Loucy (cell line): ENCODE results near the gene RBPJL.

Experiments
- H2AFZ ChIP-seq: fragments of 200-600 bp; sonication (generic); 2 replicates; pipeline ENCODE4 v1.6.0; 2016; ENCODE audit warnings: antibody characterized with exemption, mild to moderate bottlenecking, low read length, moderate library complexity
- H3F3A ChIP-seq: fragments of 200-600 bp; 2 replicates; pipeline ENCODE4 v1.6.0; 2016; ENCODE audit warnings: antibody characterized with exemption, low read depth, mild to moderate bottlenecking
- H3K27me3 ChIP-seq: fragments of 200-600 bp; sonication (generic); 2 replicates; pipeline ENCODE4 v1.6.1; 2014; ENCODE audit warnings: low read length, mild to moderate bottlenecking; ENCODE audit not compliant: insufficient read depth, poor library complexity, severe bottlenecking
- H3K36me3 ChIP-seq: fragments of 200-600 bp; sonication (generic); 2 replicates; pipeline ENCODE4 v1.6.1; 2016; ENCODE audit warnings: low read length; ENCODE audit not compliant: insufficient read depth
- H3K4me1 ChIP-seq: fragments of 200-600 bp; sonication (generic); 2 replicates; pipeline ENCODE4 v1.5.1; 2014; ENCODE audit warnings: low read length, mild to moderate bottlenecking; ENCODE audit not compliant: insufficient read depth, poor library complexity, severe bottlenecking
- H3K4me2 ChIP-seq: fragments of 200-600 bp; sonication (generic); 2 replicates; pipeline ENCODE4 v1.6.0; 2014; ENCODE audit warnings: antibody characterized with exemption, low read length, low read depth, mild to moderate bottlenecking; ENCODE audit not compliant: poor library complexity, severe bottlenecking
- H3K4me3 ChIP-seq: fragments of 200-600 bp; sonication (generic); 2 replicates; pipeline ENCODE4 v1.5.1; 2014; ENCODE audit warnings: low read length, mild to moderate bottlenecking, mixed read lengths; ENCODE audit not compliant: poor library complexity, severe bottlenecking
- H3K79me2 ChIP-seq: fragments of 200-600 bp; sonication (generic); 2 replicates; pipeline ENCODE4 v1.6.1; 2014; ENCODE audit warnings: low read length; ENCODE audit not compliant: insufficient read depth
- H3K9ac ChIP-seq: fragments of 200-600 bp; sonication (generic); 2 replicates; pipeline ENCODE4 v1.6.0; 2014; ENCODE audit warnings: mild to moderate bottlenecking, low read depth, low read length, moderate library complexity; ENCODE audit not compliant: poor library complexity, severe bottlenecking
- H3K9me2 ChIP-seq: fragments of 200-600 bp; sonication (generic); replicated peaks from 2 replicates; pipeline ENCODE4 v1.6.1; 2016; ENCODE audit warnings: low read depth, low read length, mixed read lengths
- H3K9me3 ChIP-seq: fragments of 200-600 bp; sonication (generic); 2 replicates; pipeline ENCODE4 v1.6.1; 2014; ENCODE audit warnings: mild to moderate bottlenecking, antibody characterized with exemption, low read length, low read depth; ENCODE audit not compliant: insufficient read depth
- H4K20me1 ChIP-seq: fragments of 200-600 bp; sonication (generic); 2 replicates; pipeline ENCODE4 v1.6.0; 2014; ENCODE audit warnings: antibody characterized with exemption, low read length, mild to moderate bottlenecking; ENCODE audit not compliant: insufficient read depth, poor library complexity, severe bottlenecking
- EZH2phosphoT487 ChIP-seq: fragments of 200-600 bp; IDR thresholded peaks from 2 replicates; pipeline ENCODE4 v1.6.1; 2018; ENCODE audit warnings: antibody characterized with exemption, mild to moderate bottlenecking, moderate library complexity, borderline replicate concordance
- TF ChIP-seq, protein P1 (sequence below): fragments of 200-600 bp; sonication (generic); conservative IDR thresholded peaks from 2 replicates; pipeline ENCODE4 v1.5.1; 2014; ENCODE audit warnings: mild to moderate bottlenecking, antibody characterized with exemption, low read length

RBPJL gene

GRCh38 chr20:45362804-45363610, 56.4 kb downstream of the RBPJL start, which contains the start of gene SYS1:
TSS of gene SYS1 (plus strand) at chr20:45363156. CDS start at chr20:45363532, 376 bp downstream.
- no peaks in the 10 kb centered on the region; the same call in 1 of the 2 replicates for H3K36me3 ChIP-seq
- H3K9me2 ChIP-seq: no peaks in the 10 kb centered on the region
- H3K27me3 ChIP-seq: no peaks in the 10 kb centered on the region
- peaks cover 6% of the 10 kb centered on the region for H4K20me1 ChIP-seq
- peak within 1 kb of the TSS; percentile 75 for H3K9ac ChIP-seq
- no peaks in the 10 kb centered on the region for H3K9me3 ChIP-seq
- peak within 1 kb of the TSS; percentile 93 for H2AFZ ChIP-seq
- TF ChIP-seq, protein P1, sequence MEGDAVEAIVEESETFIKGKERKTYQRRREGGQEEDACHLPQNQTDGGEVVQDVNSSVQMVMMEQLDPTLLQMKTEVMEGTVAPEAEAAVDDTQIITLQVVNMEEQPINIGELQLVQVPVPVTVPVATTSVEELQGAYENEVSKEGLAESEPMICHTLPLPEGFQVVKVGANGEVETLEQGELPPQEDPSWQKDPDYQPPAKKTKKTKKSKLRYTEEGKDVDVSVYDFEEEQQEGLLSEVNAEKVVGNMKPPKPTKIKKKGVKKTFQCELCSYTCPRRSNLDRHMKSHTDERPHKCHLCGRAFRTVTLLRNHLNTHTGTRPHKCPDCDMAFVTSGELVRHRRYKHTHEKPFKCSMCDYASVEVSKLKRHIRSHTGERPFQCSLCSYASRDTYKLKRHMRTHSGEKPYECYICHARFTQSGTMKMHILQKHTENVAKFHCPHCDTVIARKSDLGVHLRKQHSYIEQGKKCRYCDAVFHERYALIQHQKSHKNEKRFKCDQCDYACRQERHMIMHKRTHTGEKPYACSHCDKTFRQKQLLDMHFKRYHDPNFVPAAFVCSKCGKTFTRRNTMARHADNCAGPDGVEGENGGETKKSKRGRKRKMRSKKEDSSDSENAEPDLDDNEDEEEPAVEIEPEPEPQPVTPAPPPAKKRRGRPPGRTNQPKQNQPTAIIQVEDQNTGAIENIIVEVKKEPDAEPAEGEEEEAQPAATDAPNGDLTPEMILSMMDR: peak; percentile 82
- TF ChIP-seq EZH2phosphoT487: no peak
- H3K4me2 ChIP-seq: peak within 1 kb of the TSS; percentile 94
- peaks cover 6% of the 10 kb centered on the region; the same call in 1 of the 2 replicates for H3F3A ChIP-seq
- peak within 1 kb of the TSS; percentile 91 for H3K4me3 ChIP-seq
- H3K79me2 ChIP-seq: peaks cover 16% of the 10 kb centered on the region
- peaks cover 33% of the 10 kb centered on the region for H3K4me1 ChIP-seq

DNA sequence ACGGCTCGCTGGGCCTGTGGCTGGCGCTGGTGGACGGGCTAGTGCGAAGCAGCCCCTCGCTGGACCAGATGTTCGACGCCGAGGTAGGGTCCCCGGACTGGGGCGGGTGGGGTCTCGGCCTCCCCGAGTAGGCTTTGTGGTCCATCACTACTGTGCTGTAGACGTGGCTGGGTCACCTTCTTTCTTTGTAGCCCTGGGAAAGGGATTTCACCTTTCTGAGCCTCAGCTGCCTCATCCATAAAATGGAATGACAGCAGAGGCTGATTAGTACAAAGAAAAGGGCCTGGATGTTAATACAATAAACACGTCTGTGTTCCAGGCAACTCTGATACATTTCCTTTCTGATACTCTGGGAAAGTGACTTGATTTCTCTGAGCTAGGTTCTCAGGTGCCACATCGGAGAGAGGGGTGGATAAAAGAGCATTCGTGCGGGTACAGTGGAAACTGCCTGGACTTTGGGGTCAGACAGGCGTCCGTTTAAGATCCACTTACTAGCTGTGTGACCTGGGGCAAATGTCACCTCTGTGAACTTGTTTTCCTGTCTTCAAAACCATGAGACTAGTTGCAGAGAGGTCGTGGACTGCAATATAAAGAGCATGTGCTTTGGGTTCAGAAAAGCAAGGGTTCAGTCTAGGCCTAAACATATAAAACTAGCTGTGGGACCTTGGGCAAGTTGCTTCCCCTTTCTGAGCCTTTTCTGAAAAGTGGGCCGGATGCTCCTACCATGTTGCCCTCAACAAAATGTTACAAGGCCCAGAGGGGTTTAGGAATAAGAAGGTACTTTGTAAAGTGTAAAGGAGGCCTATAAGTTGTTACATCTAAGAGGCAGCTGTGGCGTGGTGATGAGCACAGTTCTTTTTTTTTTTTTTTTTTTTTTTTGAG, 57.2 kb downstream of the RBPJL start:
- Histone ChIP-seq H3K9ac (peak overlapping the region; percentile 75), H2AFZ (peak overlapping the region; percentile 90; the same call in 1 of the 2 replicates), H3K4me3 (peak overlapping the region; percentile 91), H4K20me1 (peaks cover 6% of the 10 kb centered on the region), H3K9me2 (no peaks in the 10 kb centered on the region), H3F3A (peaks cover 6% of the 10 kb centered on the region; the same call in 1 of the 2 replicates), H3K4me2 (peak overlapping the region; percentile 94), H3K4me1 (peaks cover 39% of the 10 kb centered on the region), H3K27me3 (no peaks in the 10 kb centered on the region), H3K36me3 (no peaks in the 10 kb centered on the region; the same call in 1 of the 2 replicates), H3K9me3 (no peaks in the 10 kb centered on the region), H3K79me2 (peaks cover 16% of the 10 kb centered on the region)
- TF ChIP-seq, protein P1: no peak
- no peak for TF ChIP-seq EZH2phosphoT487

DNA sequence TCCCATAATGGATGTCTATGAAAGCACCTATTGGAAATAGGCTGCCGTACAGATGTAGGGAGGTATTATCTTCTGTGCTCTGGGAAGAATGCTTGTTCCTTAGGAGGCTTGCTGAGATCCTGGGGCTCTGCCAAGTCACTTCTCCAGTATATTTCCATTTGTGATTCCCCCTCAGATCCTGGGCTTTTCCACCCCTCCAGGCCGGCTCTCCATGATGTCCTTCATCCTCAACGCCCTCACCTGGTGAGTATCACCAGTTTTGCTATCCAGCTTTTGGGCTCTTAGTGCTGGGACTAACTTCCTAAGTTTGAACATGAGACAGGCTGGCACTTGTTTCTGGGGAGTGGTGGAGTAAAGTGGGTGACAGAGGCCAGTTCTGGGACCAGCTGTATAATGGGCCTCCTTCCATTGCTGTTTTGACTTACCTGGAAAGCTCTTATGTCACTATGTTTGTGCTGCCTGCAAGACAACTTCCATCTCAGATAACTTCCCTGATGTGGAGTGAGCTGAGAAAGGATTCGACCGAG, 58.9 kb downstream of the RBPJL start:
- H3K36me3 ChIP-seq: no peaks in the 10 kb centered on the region; the same call in 1 of the 2 replicates
- H3K9ac ChIP-seq: no peak overlapping the region
- H3K4me2 ChIP-seq: peak overlapping the region; percentile 35
- TF ChIP-seq, protein P1: no peak
- no peak for TF ChIP-seq EZH2phosphoT487
- no peak overlapping the region for H2AFZ ChIP-seq
- peaks cover 42% of the 10 kb centered on the region for H3K4me1 ChIP-seq
- H3K9me2 ChIP-seq: no peaks in the 10 kb centered on the region
- H3K79me2 ChIP-seq: peaks cover 16% of the 10 kb centered on the region
- H3K9me3 ChIP-seq: no peaks in the 10 kb centered on the region
- H3K27me3 ChIP-seq: no peaks in the 10 kb centered on the region
- peaks cover 6% of the 10 kb centered on the region; the same call in 1 of the 2 replicates for H3F3A ChIP-seq
- H3K4me3 ChIP-seq: no peak overlapping the region
- H4K20me1 ChIP-seq: peaks cover 6% of the 10 kb centered on the region
